ENCODE results near the gene NUCB1.
A peak's percentile ranks its signal among the peaks of the same experiment; 100 is the strongest.
"Not testable (repeated sequence)": the region's sequence is repeated elsewhere in the genome, so short reads cannot be mapped to it uniquely, and the experiment has no call there.

NUCB1 gene

DNA sequence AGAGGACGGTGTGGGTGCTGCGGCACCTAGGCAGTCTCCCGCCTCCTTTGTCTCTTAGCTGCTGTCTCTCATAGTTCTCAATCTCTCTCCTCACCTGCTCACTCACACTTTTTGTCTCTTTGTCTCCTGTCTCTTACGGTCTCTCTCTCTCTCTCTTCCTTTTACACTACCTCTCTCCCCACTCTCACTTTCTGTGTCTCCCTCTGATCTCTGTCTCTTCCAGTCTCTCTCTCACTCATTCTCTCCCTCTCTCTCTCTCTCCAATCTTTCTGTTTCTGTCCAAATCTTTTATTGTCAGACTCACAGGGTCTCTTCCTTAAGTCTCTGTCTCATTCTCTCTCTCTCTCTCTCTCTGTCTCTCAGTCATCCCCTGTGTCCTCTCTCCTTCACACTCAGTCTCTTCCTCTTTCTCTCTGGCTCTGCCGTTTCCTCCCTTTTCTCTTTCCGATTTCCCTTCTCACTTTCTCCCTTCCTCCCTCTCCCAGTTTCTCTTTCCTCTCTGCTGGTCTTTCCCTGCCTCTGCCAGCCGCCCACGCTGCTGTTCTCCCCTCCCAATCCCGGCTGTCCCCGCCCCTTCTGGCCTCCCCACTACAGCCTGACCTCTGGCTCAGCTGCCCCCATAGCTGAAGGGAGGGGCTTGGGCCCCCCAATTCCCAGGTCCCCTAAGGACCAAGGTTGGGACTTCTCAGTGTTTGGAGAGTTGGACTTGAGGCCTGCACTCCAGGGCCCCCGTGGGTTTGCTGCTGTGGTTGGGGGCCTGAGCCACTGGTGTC lies 31.8 kb upstream of the NUCB1 start, which contains the start of gene PLEKHA4:
Gene PLEKHA4 (minus strand): TSS at position 504 of the 773 bp plus-strand sequence. CDS start 997 bp downstream, outside the sequence.
- WGBS (ENCODE audit: extremely low coverage, insufficient coverage, insufficient read length): no CpG with 5 or more reads among the region's 11 CpGs
- Histone ChIP-seq H2BK5ac (ENCODE audit: low read depth, low read length, poor library complexity) (peak within 1 kb of the TSS; percentile 21), H3K36me3 (ENCODE audit: control insufficient read depth in 1 of 2, insufficient read depth in 2 of 2, low read length in 2 of 2) (peaks cover 2 to 3% of the 10 kb centered on the region in 2 experiments), H3K14ac (ENCODE audit: low read length) (peak within 1 kb of the TSS; percentile 9), H2AK5ac (ENCODE audit: low read length) (peak within 1 kb of the TSS; percentile 24), H3K27ac (ENCODE audit: low read depth, low read length) (no peak within 1 kb of the TSS), H4K8ac (ENCODE audit: low read depth, low read length) (peak within 1 kb of the TSS; percentile 82), H3K4me3 (ENCODE audit: low read depth, low read length) (no peak within 1 kb of the TSS), H3K79me2 (ENCODE audit: control insufficient read depth, insufficient read depth, low read length, poor library complexity) (peaks cover 9% of the 10 kb centered on the region), H2BK12ac (ENCODE audit: low read length) (peak within 1 kb of the TSS; percentile 8), H2BK120ac (ENCODE audit: insufficient read depth, low read length, poor library complexity) (peak within 1 kb of the TSS; percentile 41), H3K27me3 (ENCODE audit: insufficient read depth, low read length) (no peaks in the 10 kb centered on the region), H3K4me1 (ENCODE audit: control insufficient read depth in 1 of 2, insufficient read depth in 2 of 2, low read length in 2 of 2) (peaks cover 2 to 7% of the 10 kb centered on the region in 2 experiments), H4K12ac (ENCODE audit: low read depth, low read length) (peak within 1 kb of the TSS; percentile 75), H3K23ac (ENCODE audit: low read length) (no peak within 1 kb of the TSS), H3K9ac (ENCODE audit: low read length) (no peak within 1 kb of the TSS), H3K4ac (ENCODE audit: low read depth, low read length) (no peak within 1 kb of the TSS), H2AFZ (ENCODE audit: insufficient read depth, low read length, poor library complexity) (peak within 1 kb of the TSS; percentile 43), H4K91ac (ENCODE audit: low read depth, low read length) (peak within 1 kb of the TSS; percentile 60), H3K79me1 (ENCODE audit: low read length) (peaks cover 15% of the 10 kb centered on the region), H3K18ac (ENCODE audit: low read length) (peak within 1 kb of the TSS; percentile 25), H3K9me3 (ENCODE audit: insufficient read depth, low read depth, low read length) (peaks cover 2% of the 10 kb centered on the region), H3K4me2 (ENCODE audit: low read length) (no peak within 1 kb of the TSS)
- no peak for DNase-seq

GRCh38 chr19:48870048-48870447 lies 30.1 kb upstream of the NUCB1 start:
- WGBS (ENCODE audit: extremely low coverage, insufficient coverage, insufficient read length): no CpG with 5 or more reads among the region's 9 CpGs
- Histone ChIP-seq H2BK120ac (ENCODE audit: insufficient read depth, low read length, poor library complexity) (no peak overlapping the region), H3K79me1 (ENCODE audit: low read length) (peaks cover 21% of the 10 kb centered on the region), H3K9ac (ENCODE audit: low read length) (no peak overlapping the region), H4K91ac (ENCODE audit: low read depth, low read length) (no peak overlapping the region), H3K27me3 (ENCODE audit: insufficient read depth, low read length) (no peaks in the 10 kb centered on the region), H3K4ac (ENCODE audit: low read depth, low read length) (no peak overlapping the region), H3K4me2 (ENCODE audit: low read length) (no peak overlapping the region), H3K14ac (ENCODE audit: low read length) (no peak overlapping the region), H3K79me2 (ENCODE audit: control insufficient read depth, insufficient read depth, low read length, poor library complexity) (peaks cover 21% of the 10 kb centered on the region), H2BK5ac (ENCODE audit: low read depth, low read length, poor library complexity) (no peak overlapping the region), H3K18ac (ENCODE audit: low read length) (no peak overlapping the region), H3K4me3 (ENCODE audit: low read depth, low read length) (no peak overlapping the region), H2BK12ac (ENCODE audit: low read length) (no peak overlapping the region), H3K23ac (ENCODE audit: low read length) (no peak overlapping the region), H3K4me1 (ENCODE audit: control insufficient read depth in 1 of 2, insufficient read depth in 2 of 2, low read length in 2 of 2) (peaks cover 17 to 22% of the 10 kb centered on the region in 2 experiments), H2AFZ (ENCODE audit: insufficient read depth, low read length, poor library complexity) (no peak overlapping the region), H3K9me3 (ENCODE audit: insufficient read depth, low read depth, low read length) (peaks cover 2% of the 10 kb centered on the region), H3K27ac (ENCODE audit: low read depth, low read length) (no peak overlapping the region), H3K36me3 (ENCODE audit: control insufficient read depth in 1 of 2, insufficient read depth in 2 of 2, low read length in 2 of 2) (peaks cover 19 to 20% of the 10 kb centered on the region in 2 experiments), H2AK5ac (ENCODE audit: low read length) (no peak overlapping the region), H4K8ac (ENCODE audit: low read depth, low read length) (no peak overlapping the region), H4K12ac (ENCODE audit: low read depth, low read length) (no peak overlapping the region)
- DNase-seq: no peak

DNA sequence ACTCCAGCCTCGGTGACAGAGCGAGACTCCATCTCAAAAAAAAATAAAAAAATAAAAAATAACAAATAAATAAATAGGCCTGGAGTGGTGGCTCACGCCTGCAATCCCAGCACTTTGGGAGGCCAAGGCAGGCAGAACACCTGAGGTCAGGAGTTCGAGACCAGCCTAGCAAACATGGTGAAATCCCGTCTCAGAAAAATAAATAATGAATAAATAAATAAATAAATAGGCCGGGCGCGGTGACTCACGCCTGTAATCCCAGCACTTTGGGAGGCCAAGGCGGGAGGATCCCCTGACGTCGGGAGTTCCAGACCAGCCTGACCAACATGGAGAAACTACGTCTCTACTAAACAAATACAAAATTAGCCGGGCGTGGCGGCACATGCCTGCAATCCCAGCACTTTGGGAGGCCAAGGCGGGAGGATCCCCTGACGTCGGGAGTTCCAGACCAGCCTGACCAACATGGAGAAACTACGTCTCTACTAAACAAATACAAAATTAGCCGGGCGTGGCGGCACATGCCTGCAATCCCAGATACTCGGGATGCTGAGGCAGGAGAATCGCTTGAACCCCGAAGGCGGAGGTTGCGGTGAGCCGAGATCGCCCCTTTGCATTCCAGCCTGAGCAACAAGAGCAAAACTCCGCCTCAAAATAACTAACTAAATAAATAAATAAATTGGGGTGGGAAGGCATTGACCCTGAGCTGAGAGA lies 28.5 kb upstream of the NUCB1 start:
- H3K27me3 ChIP-seq (ENCODE audit: insufficient read depth, low read length); H3K27ac ChIP-seq (ENCODE audit: low read depth, low read length); H3K18ac ChIP-seq (ENCODE audit: low read length); H2BK5ac ChIP-seq (ENCODE audit: low read depth, low read length, poor library complexity); H3K9ac ChIP-seq (ENCODE audit: low read length); DNase-seq; H3K14ac ChIP-seq (ENCODE audit: low read length); H4K91ac ChIP-seq (ENCODE audit: low read depth, low read length); H3K4ac ChIP-seq (ENCODE audit: low read depth, low read length); H3K4me3 ChIP-seq (ENCODE audit: low read depth, low read length); H2BK12ac ChIP-seq (ENCODE audit: low read length); H3K9me3 ChIP-seq (ENCODE audit: insufficient read depth, low read depth, low read length); H2AK5ac ChIP-seq (ENCODE audit: low read length); H3K23ac ChIP-seq (ENCODE audit: low read length): not testable (repeated sequence)
- Histone ChIP-seq H4K8ac (ENCODE audit: low read depth, low read length) (peak overlapping the region; percentile 91), H4K12ac (ENCODE audit: low read depth, low read length) (peak overlapping the region; percentile 72), H3K79me2 (ENCODE audit: control insufficient read depth, insufficient read depth, low read length, poor library complexity) (peaks cover 22% of the 10 kb centered on the region), H2BK120ac (ENCODE audit: insufficient read depth, low read length, poor library complexity) (peak overlapping the region; percentile 30), H3K79me1 (ENCODE audit: low read length) (peaks cover 21% of the 10 kb centered on the region), H3K4me2 (ENCODE audit: low read length) (peak overlapping the region; percentile 17), H3K36me3 (ENCODE audit: control insufficient read depth in 1 of 2, insufficient read depth in 2 of 2, low read length in 2 of 2) (peaks cover 35% of the 10 kb centered on the region in 2 experiments), H3K4me1 (ENCODE audit: control insufficient read depth in 1 of 2, insufficient read depth in 2 of 2, low read length in 2 of 2) (peaks cover 24 to 28% of the 10 kb centered on the region in 2 experiments), H2AFZ (ENCODE audit: insufficient read depth, low read length, poor library complexity) (peak overlapping the region; percentile 88)
- WGBS (ENCODE audit: extremely low coverage, insufficient coverage, insufficient read length): no CpG with 5 or more reads among the region's 31 CpGs

- peaks cover 24 to 28% of the 10 kb centered on the region in 2 experiments for H3K4me1 ChIP-seq (ENCODE audit: control insufficient read depth in 1 of 2, insufficient read depth in 2 of 2, low read length in 2 of 2)
- H4K91ac ChIP-seq (ENCODE audit: low read depth, low read length): peak within 1 kb of the TSS; percentile 95
- no peak within 1 kb of the TSS for H3K23ac ChIP-seq (ENCODE audit: low read length)
- peak within 1 kb of the TSS; percentile 81 for H3K4me2 ChIP-seq (ENCODE audit: low read length)
- no CpG with 5 or more reads among the region's 53 CpGs for WGBS (ENCODE audit: extremely low coverage, insufficient coverage, insufficient read length)
- peak within 1 kb of the TSS; percentile 91 for H4K8ac ChIP-seq (ENCODE audit: low read depth, low read length)
- peaks cover 2% of the 10 kb centered on the region for H3K9me3 ChIP-seq (ENCODE audit: insufficient read depth, low read depth, low read length)
- H3K27ac ChIP-seq (ENCODE audit: low read depth, low read length): peak within 1 kb of the TSS; percentile 84
- H2BK12ac ChIP-seq (ENCODE audit: low read length): peak within 1 kb of the TSS; percentile 27
- peak within 1 kb of the TSS; percentile 96 for H3K9ac ChIP-seq (ENCODE audit: low read length)
- H3K18ac ChIP-seq (ENCODE audit: low read length): peak within 1 kb of the TSS; percentile 97
- H4K12ac ChIP-seq (ENCODE audit: low read depth, low read length): peak within 1 kb of the TSS; percentile 94
- H3K4ac ChIP-seq (ENCODE audit: low read depth, low read length): peak within 1 kb of the TSS; percentile 99
- peaks cover 21% of the 10 kb centered on the region for H3K79me1 ChIP-seq (ENCODE audit: low read length)
- peak within 1 kb of the TSS; percentile 96 for H3K4me3 ChIP-seq (ENCODE audit: low read depth, low read length)
- H2BK5ac ChIP-seq (ENCODE audit: low read depth, low read length, poor library complexity): peak within 1 kb of the TSS; percentile 94
- H3K14ac ChIP-seq (ENCODE audit: low read length): peak within 1 kb of the TSS; percentile 97
- DNase-seq: peak; percentile 99 to 100
- H3K36me3 ChIP-seq (ENCODE audit: control insufficient read depth in 1 of 2, insufficient read depth in 2 of 2, low read length in 2 of 2): peaks cover 37% of the 10 kb centered on the region in 2 experiments
- peak within 1 kb of the TSS; percentile 88 for H2AFZ ChIP-seq (ENCODE audit: insufficient read depth, low read length, poor library complexity)
- no peaks in the 10 kb centered on the region for H3K27me3 ChIP-seq (ENCODE audit: insufficient read depth, low read length)
- H3K79me2 ChIP-seq (ENCODE audit: control insufficient read depth, insufficient read depth, low read length, poor library complexity): peaks cover 22% of the 10 kb centered on the region
- peak within 1 kb of the TSS; percentile 97 for H2BK120ac ChIP-seq (ENCODE audit: insufficient read depth, low read length, poor library complexity)
- H2AK5ac ChIP-seq (ENCODE audit: low read length): peak within 1 kb of the TSS; percentile 94
Observed at GRCh38 chr19:48872182-48872883, 27.8 kb upstream of the NUCB1 start, which contains the start of gene PPP1R15A. PPP1R15A (plus strand) TSS chr19:48872421; CDS start chr19:48873234, 813 bp downstream.

Data from trophoblast cell (in vitro differentiated cells and primary cell).